ENCODE measurements around the gene FAM240A.

- TF ChIP-seq CTCF (IDR thresholded peaks at IDR 0.05) (no peak), POLR2AphosphoS5 (IDR thresholded peaks at IDR 0.05; ENCODE audit: insufficient read depth in 1 of 2, low read depth in 1 of 2) (no peak)
These were observed 22.5 kb downstream of the FAM240A start for GRCh38 chr3:46634856-46635255.
